SK-N-SH (cell line): Measurements from ENCODE around the gene RABIF.

Experiments used
- EP300 ChIP-seq, 2 experiments: IDR thresholded peaks; 2 replicates each; pipeline versions ENCODE4 v1.4.0 to v1.6.1; 2012; ENCODE audit warnings: borderline replicate concordance in 1 of 2, low read depth in 1 of 2, low read length in 1 of 2
- FOSL2 ChIP-seq: IDR thresholded peaks from 2 replicates; pipeline ENCODE4 v1.4.0; 2012; ENCODE audit warnings: low read depth, mild to moderate bottlenecking, moderate library complexity, borderline replicate concordance
- FOXJ3 ChIP-seq: sonication (generic); formaldehyde crosslinking; IDR thresholded peaks from 2 replicates; pipeline ENCODE4 v1.5.1; 2020; ENCODE audit warnings: mild to moderate bottlenecking, missing genetic modification reagents
- MAX ChIP-seq: IDR thresholded peaks from 2 replicates; pipeline ENCODE4 v1.4.0; 2012; ENCODE audit warnings: low read depth
- REST ChIP-seq: IDR thresholded peaks from 2 replicates; pipeline ENCODE4 v1.6.1; 2012; ENCODE audit warnings: mild to moderate bottlenecking, low read depth, low read length, moderate library complexity
- SIN3A ChIP-seq: IDR thresholded peaks from 2 replicates; pipeline ENCODE4 v1.6.1; 2012; ENCODE audit warnings: low read depth, mild to moderate bottlenecking, low read length, moderate library complexity, borderline replicate concordance
- TCF12 ChIP-seq: IDR thresholded peaks from 2 replicates; pipeline ENCODE4 v1.4.0; 2012
- YY1 ChIP-seq: IDR thresholded peaks from 2 replicates; pipeline ENCODE4 v1.4.0; 2012; ENCODE audit warnings: low read depth, mild to moderate bottlenecking
- TF ChIP-seq, protein P1 (sequence below): fragments of 200-600 bp; sonication (generic); IDR thresholded peaks from 2 replicates; pipeline ENCODE4 v1.6.1; 2017; ENCODE audit warnings: antibody characterized with exemption, mild to moderate bottlenecking, moderate library complexity
- TF ChIP-seq, protein P2 (sequence below): fragments of 150-350 bp; IDR thresholded peaks from 2 replicates; pipeline ENCODE4 v1.6.1; 2017; ENCODE audit warnings: antibody characterized with exemption, low read length, low read depth, borderline replicate concordance
- TF ChIP-seq, protein P3 (sequence below): IDR thresholded peaks from 2 replicates; pipeline ENCODE4; 2012

DNA sequence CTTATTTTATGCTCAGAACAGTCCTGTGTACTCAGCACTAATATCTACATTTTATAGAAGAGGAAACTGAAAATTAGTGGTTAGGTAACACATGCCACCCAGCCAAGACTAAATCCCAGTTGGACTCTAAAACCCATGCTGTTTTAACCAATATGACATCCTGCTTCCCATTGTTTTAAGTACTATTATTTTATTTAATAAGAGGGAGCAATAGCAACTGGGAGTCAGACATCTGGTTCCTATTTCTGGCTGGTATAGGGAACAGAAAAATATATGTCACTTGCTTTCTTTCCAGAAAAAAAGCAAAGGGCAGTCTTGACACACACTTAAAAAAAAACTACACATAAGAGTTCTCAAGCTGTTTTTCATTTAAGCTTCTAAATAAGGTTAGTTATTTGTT, 26.2 kb upstream of the RABIF start:
- TF ChIP-seq, protein P1, sequence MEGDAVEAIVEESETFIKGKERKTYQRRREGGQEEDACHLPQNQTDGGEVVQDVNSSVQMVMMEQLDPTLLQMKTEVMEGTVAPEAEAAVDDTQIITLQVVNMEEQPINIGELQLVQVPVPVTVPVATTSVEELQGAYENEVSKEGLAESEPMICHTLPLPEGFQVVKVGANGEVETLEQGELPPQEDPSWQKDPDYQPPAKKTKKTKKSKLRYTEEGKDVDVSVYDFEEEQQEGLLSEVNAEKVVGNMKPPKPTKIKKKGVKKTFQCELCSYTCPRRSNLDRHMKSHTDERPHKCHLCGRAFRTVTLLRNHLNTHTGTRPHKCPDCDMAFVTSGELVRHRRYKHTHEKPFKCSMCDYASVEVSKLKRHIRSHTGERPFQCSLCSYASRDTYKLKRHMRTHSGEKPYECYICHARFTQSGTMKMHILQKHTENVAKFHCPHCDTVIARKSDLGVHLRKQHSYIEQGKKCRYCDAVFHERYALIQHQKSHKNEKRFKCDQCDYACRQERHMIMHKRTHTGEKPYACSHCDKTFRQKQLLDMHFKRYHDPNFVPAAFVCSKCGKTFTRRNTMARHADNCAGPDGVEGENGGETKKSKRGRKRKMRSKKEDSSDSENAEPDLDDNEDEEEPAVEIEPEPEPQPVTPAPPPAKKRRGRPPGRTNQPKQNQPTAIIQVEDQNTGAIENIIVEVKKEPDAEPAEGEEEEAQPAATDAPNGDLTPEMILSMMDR = no peak
- TF ChIP-seq TCF12 (no peak), YY1 (no peak), REST (no peak), SIN3A (no peak), FOXJ3 (CRISPR knock-in tag) (no peak), MAX (no peak), EP300 (IDR thresholded peaks at IDR 0.05; ENCODE audit: borderline replicate concordance in 1 of 2, low read depth in 1 of 2, low read length in 1 of 2) (no peak), FOSL2 (no peak)
- TF ChIP-seq, protein P2, sequence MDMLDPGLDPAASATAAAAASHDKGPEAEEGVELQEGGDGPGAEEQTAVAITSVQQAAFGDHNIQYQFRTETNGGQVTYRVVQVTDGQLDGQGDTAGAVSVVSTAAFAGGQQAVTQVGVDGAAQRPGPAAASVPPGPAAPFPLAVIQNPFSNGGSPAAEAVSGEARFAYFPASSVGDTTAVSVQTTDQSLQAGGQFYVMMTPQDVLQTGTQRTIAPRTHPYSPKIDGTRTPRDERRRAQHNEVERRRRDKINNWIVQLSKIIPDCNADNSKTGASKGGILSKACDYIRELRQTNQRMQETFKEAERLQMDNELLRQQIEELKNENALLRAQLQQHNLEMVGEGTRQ = no peak
- TF ChIP-seq, protein P3, sequence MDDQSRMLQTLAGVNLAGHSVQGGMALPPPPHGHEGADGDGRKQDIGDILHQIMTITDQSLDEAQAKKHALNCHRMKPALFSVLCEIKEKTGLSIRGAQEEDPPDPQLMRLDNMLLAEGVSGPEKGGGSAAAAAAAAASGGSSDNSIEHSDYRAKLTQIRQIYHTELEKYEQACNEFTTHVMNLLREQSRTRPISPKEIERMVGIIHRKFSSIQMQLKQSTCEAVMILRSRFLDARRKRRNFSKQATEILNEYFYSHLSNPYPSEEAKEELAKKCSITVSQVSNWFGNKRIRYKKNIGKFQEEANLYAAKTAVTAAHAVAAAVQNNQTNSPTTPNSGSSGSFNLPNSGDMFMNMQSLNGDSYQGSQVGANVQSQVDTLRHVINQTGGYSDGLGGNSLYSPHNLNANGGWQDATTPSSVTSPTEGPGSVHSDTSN = no peak
